HG02759 (cell line): ENCODE results near the gene UNC93B1.

Experiments
- ATAC-seq: cut with Tn5 transposase; IDR thresholded peaks from one replicate; pipeline ENCODE4 v1.9.1; 2021; ENCODE audit warnings: mild to moderate bottlenecking, moderate library complexity; ENCODE audit not compliant: unreplicated experiment

Gene UNC93B1

GRCh38 chr11:68003846-68004550, at the start of gene UNC93B1:
Gene UNC93B1, minus strand, starts transcription at chr11:68004097. Its CDS starts 54 bp downstream, at chr11:68004043.
- peak; percentile 69 for ATAC-seq

- ATAC-seq, result no peak
Measured at GRCh38 chr11:68053117-68053516, 49.2 kb upstream of the UNC93B1 start.

- ATAC-seq, result no peak
Measured at GRCh38 chr11:68052137-68052873, 48.4 kb upstream of the UNC93B1 start.

- no peak for ATAC-seq
Measured at GRCh38 chr11:68051191-68052136, 47.6 kb upstream of the UNC93B1 start.

GRCh38 chr11:68050371-68050841, 46.5 kb upstream of the UNC93B1 start:
- no peak for ATAC-seq

GRCh38 chr11:68049509-68050370, 45.8 kb upstream of the UNC93B1 start:
- no peak for ATAC-seq

- no peak for ATAC-seq
Measured at GRCh38 chr11:68048681-68049508, 45.0 kb upstream of the UNC93B1 start.

GRCh38 chr11:68047437-68048290, 43.8 kb upstream of the UNC93B1 start:
- no peak for ATAC-seq

GRCh38 chr11:68044898-68045351, 41.0 kb upstream of the UNC93B1 start:
- no peak for ATAC-seq

GRCh38 chr11:68044145-68044813, 40.4 kb upstream of the UNC93B1 start:
- ATAC-seq, result no peak

GRCh38 chr11:68043349-68044144, 39.6 kb upstream of the UNC93B1 start:
- ATAC-seq, result no peak

- ATAC-seq, result no peak
Measured at GRCh38 chr11:68043029-68043348, 39.1 kb upstream of the UNC93B1 start.

- ATAC-seq, result no peak
Measured at GRCh38 chr11:68042219-68043028, 38.5 kb upstream of the UNC93B1 start.

- no peak for ATAC-seq
Measured at GRCh38 chr11:68041617-68042218, 37.8 kb upstream of the UNC93B1 start.

GRCh38 chr11:68040957-68041591, 37.2 kb upstream of the UNC93B1 start:
- ATAC-seq, result no peak
